Activated CD8-positive, alpha-beta memory T cell treated with anti-CD3 and anti-CD28 coated beads, Interleukin-2, amount 50 U/mL, for 48 hours (primary cell): Measurements from ENCODE around the gene NKX1-2.

ENCODE experiments used
- DNase-seq: peaks from one replicate; pipeline ENCODE4 v3.0.0-alpha.2; 2020

Gene NKX1-2

GRCh38 chr10:124474514-124475070 lies 24.8 kb upstream of the NKX1-2 start:
- DNase-seq, result no peak

- no peak for DNase-seq
These were observed 23.2 kb upstream of the NKX1-2 start for GRCh38 chr10:124473070-124473469.

- no peak for DNase-seq
These were observed 22.2 kb upstream of the NKX1-2 start for GRCh38 chr10:124472071-124472470.

GRCh38 chr10:124470544-124471434 lies 21.0 kb upstream of the NKX1-2 start:
- DNase-seq, result no peak

- DNase-seq, result no peak
These were observed 20.2 kb upstream of the NKX1-2 start for GRCh38 chr10:124469956-124470484.

- DNase-seq, result no peak
These were observed 18.8 kb upstream of the NKX1-2 start for GRCh38 chr10:124468624-124469023.

GRCh38 chr10:124467165-124467564 lies 17.3 kb upstream of the NKX1-2 start:
- no peak for DNase-seq

- no peak for DNase-seq
These were observed 16.1 kb upstream of the NKX1-2 start for GRCh38 chr10:124465777-124466488.

- DNase-seq, result no peak
These were observed 15.4 kb upstream of the NKX1-2 start for GRCh38 chr10:124465003-124465776.

- no peak for DNase-seq
These were observed 14.5 kb upstream of the NKX1-2 start for GRCh38 chr10:124464028-124464965.

- DNase-seq, result no peak
These were observed 12.5 kb upstream of the NKX1-2 start for GRCh38 chr10:124462348-124462695.

GRCh38 chr10:124461642-124462347 lies 12.0 kb upstream of the NKX1-2 start, which contains the start of gene LHPP:
Gene LHPP, plus strand, starts transcription at chr10:124461823. Its CDS starts 40 bp downstream, at chr10:124461863.
- DNase-seq, result peak; percentile 92

- DNase-seq, result no peak
These were observed 10.3 kb upstream of the NKX1-2 start for GRCh38 chr10:124460144-124460543.

GRCh38 chr10:124459395-124459794 lies 9.6 kb upstream of the NKX1-2 start:
- DNase-seq, result no peak

- no peak for DNase-seq
These were observed 9.1 kb upstream of the NKX1-2 start for GRCh38 chr10:124458889-124459288.

GRCh38 chr10:124458473-124458872 lies 8.6 kb upstream of the NKX1-2 start:
- no peak for DNase-seq

GRCh38 chr10:124455441-124455840 lies 5.6 kb upstream of the NKX1-2 start:
- DNase-seq, result no peak

- DNase-seq, result no peak
These were observed 4.2 kb upstream of the NKX1-2 start for GRCh38 chr10:124453960-124454610.

- no peak for DNase-seq
These were observed 1.4 kb upstream of the NKX1-2 start for GRCh38 chr10:124451276-124451675.

GRCh38 chr10:124450783-124451057 lies 885 bp upstream of the NKX1-2 start:
- no peak for DNase-seq
